ENCODE measurements around the gene CD27.
"Not testable (repeated sequence)": the region's sequence is repeated elsewhere in the genome, so short reads cannot be mapped to it uniquely, and the experiment has no call there.

Gene CD27

DNA sequence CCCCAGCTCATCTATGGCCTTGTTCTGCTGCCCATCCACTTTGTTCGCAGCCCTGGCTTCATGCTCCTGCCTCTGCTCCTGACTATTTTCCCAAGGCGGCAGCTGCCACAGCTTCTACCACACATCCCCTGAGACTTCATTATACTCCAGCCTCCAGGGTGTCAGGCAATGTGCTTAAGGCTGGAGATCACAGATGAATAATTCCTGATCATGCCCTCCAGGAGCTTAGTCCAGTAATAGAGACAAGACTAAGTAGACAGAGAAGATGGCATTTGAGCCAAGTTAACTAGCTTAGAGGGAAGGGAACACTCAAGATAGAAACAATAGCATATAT, 14.2 kb downstream of the CD27 start:
- DNase-seq (ENCODE audit: low read depth): no peak
- H3K4me3 ChIP-seq (ENCODE audit: low read depth, low read length): no peak overlapping the region

DNA sequence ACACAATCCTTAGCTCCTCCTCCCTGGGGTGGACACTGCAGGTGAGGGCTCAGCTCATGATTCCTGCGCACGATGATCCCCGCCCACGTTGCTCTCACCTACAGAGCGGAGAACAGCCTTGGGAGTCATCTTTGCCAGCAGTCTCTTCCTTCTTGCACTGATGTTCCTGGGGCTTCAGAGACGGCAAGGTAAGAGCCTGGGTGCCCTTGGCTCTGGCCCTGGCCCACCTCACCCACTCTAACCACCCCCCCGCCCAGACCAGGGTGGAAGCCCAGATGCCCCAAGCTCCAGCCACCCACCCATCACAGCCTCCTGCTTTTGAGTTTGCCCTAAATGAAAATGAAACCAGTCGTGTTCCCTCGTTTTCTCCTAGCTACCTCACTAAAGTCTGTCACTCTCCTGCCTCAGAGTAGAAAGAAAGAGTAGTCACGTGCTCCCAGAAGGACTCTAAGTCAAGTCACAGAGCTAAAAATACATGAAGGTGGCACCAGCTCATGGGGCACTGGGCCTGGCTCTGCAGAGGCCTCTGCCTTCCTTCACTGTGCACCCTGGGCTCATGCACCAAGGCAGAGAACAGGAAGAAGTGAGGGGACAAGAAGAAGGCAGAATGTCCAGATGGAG, 16.1 kb downstream of the CD27 start:
- H3K4me3 ChIP-seq (ENCODE audit: low read depth, low read length): no peak overlapping the region
- DNase-seq (ENCODE audit: low read depth): no peak

DNA sequence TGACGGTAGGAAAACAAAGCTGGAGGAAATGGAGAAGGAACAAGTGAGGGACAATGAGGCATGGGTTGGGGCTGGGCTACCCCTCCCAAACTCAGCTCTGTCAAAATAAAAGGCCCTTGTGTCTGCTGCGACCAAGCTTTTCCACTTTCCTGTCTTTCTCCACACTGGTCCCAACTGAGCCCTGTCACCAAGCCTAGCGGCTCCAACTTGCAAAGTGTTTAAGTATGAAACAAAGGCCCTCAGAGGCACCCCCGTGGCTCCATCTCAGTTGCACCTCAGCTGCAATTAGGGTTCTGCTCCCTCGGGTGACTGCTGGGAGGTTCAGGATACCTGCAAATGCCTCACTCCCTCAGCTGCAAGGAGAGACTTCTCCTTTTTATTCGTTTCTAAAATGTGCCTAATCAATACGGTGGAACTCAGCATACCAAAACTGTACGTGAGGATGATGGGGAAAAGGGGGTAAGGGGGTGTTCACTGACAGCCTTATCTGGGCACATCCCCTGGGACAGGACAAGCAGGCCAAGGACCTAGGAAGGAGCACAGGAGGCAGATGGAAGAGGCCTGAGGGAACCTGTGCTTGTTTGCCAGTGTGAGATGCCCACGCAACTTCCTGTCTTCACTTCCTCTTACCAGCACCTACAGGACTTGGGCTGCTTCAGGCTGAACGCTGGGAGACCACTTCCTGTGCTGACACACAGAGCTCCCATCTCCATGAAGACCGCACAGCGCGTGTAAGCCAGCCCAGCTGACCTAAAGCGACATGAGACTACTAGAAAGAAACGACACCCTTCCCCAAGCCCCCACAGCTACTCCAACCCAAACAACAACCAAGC, 16.9 kb downstream of the CD27 start:
- DNase-seq (ENCODE audit: low read depth): no peak

DNA sequence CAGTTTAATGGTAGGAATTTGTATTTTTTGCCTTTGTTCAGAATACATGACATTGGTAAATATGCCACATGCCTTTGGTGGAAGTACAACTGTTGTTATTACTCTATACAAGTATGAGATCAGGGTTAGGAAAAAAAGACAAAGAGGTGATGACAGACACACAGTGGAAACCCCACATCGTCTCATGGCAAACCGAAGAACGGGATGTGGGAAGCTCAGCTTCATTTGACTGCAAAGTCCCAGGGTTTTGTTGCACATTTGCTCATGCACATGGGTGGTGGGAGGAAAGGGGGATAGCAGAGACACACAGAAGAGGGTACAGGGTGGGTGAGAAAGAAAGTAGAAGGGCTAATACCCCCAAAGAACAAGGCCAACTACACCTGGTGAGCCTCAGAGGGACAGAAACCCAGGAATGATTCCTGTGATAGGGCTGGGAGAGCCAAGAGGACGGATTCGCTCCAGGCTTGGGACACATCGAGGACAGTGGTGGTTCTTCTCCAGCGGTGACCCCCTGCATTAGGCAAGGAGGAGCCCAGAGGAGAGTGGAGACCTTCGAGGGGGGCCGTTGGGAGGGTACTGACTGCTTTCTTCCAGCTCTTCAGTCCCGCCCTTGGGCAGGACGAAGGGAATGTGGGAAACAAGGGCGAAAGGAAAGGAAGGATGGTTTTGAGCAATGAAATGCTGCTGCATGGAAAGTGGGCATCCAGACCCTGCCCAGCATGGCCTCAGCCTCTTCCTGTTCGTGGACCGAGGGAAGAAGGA, 17.7 kb downstream of the CD27 start:
- no peak overlapping the region for H3K4me3 ChIP-seq (ENCODE audit: low read depth, low read length)
- no peak for DNase-seq (ENCODE audit: low read depth)

More for the DNA sequence above, 16.9 kb downstream of the CD27 start:
- H3K4me3 ChIP-seq (ENCODE audit: low read depth, low read length): no peak overlapping the region

DNA sequence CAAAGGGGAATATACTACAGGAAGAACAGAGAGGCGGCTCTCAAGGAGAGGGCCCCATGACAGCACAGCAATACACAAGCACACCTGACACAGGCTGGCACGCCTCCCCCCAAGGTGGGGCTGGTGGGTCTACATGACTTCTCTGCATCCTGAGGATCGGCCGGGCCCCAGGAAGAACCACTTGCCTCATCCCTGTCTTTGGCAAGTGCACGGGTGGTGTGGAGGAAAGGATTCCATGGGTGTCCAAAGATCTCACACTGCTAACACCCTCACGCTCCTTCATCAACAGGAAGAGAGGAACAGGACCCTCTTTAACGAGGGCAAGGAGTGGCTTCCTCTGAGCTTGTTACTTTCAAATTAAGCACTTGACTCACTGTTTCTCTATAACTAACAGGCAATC, 18.5 kb downstream of the CD27 start:
- DNase-seq (ENCODE audit: low read depth): no peak
- no peak overlapping the region for H3K4me3 ChIP-seq (ENCODE audit: low read depth, low read length)

DNA sequence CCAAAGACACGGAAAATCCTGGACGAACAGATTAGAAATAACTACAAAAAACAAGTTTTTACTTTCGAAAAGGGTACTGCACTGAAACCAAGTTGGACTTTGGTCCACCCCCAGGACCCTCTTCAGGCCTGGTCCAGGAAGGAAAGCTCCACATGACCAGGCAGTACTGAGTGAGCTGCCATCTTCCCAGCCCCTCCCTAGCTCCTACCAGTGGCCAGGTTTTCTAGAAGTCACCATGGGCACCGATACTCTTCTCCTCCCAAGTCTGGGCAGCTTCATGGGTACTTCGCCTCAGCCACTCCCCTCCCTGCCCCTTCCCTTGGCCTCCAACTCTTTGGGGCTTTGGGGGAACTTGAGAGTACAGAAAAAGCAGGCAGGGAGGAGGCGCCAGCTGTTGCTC, 19.1 kb downstream of the CD27 start:
- no peak overlapping the region for H3K4me3 ChIP-seq (ENCODE audit: low read depth, low read length)
- DNase-seq (ENCODE audit: low read depth): no peak

DNA sequence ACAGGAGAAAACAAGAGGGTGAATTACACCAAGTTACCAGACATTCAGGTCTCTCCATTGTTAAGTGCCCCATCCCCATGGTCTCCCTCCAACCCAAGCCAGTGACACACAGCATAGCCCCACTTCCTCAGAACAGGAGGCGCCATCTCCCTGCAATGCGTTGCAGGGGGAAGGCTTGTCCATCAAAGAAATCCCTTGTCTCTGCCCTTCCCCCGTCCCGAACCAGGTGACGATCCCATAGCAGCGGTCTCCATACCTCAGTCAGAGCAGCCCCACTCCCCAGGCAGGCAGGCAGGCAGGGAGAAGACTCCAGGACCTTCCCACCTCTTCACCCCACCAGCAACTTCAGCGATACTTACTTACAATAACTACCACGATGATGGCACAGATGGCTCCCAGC, 19.8 kb downstream of the CD27 start:
- no peak for DNase-seq (ENCODE audit: low read depth)
- H3K4me3 ChIP-seq (ENCODE audit: low read depth, low read length): no peak overlapping the region

DNA sequence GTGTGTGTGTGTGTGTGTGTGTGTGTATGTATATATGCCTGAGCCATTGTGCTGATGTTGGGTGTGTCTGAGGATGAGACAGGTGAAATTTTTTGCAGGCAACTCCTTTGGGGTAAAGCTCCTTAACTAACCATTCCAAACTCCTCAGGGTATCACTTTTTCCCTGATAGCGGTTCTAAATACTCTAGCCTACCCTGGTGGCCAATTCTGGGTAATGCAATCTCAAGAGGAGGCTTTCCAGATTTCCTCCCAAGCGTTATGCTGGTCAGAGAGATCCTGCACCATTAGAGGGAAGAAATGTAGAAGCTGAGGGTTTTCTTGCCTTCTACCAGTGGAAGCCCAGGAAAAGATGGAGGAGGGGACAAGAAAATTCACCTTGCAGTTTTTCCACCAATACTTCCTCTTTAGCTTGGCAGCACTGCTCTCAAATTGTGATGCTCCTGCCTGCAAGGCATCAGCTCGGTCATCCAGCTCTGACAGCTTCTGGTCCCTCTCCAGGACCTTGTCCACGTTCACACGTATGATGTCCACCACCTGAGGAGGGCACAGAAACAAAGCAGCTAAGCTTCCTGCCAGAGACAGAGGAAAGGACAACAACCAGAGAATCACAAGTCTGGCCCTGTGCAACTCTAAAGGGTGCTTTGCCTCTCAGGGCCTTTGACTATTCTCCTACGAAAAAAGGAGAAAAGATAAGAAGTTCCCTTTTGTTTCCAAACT, 20.9 kb downstream of the CD27 start:
- no peak for DNase-seq (ENCODE audit: low read depth)
- H3K4me3 ChIP-seq (ENCODE audit: low read depth, low read length): no peak overlapping the region

DNA sequence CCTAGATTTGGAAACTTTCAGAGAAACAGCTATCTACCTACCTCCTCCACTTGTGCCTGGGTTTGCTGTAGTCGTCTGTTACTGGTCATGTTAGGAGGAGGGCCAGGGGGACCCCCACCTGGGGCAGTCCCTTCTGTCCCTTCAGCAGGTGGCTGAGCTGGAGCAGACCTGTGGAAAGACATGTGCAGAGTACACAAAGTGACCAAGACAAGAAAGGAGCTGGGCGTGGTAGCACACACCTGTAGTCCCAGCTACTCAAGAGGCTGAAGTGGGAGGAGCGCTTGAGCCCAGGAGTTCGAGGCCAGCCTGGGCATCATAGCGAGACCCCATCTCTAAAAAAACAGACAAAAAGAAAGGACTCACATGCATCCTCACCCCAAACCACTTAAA, 21.4 kb downstream of the CD27 start:
- no peak for DNase-seq (ENCODE audit: low read depth)
- H3K4me3 ChIP-seq (ENCODE audit: low read depth, low read length): no peak overlapping the region

DNA sequence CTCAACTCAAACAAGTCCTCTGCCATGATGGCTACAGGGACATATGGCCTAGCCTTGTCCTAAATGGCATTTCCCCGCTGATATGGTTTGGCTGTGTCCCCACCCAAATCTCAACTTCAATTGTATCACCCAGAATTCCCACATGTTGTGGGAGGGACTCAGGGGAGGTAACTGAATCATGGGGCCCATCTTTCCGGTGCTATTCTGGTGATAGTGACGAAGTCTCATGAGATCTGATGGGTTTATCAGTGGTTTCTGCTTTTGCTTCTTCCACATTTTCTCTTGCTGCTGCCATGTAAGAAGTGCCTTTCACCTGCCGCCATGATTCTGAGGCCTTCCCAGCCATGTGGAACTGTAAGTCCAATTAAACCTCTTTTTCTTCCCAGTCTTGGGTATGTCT, 22.0 kb downstream of the CD27 start:
- not testable (repeated sequence) for H3K4me3 ChIP-seq (ENCODE audit: low read depth, low read length); DNase-seq (ENCODE audit: low read depth)

DNA sequence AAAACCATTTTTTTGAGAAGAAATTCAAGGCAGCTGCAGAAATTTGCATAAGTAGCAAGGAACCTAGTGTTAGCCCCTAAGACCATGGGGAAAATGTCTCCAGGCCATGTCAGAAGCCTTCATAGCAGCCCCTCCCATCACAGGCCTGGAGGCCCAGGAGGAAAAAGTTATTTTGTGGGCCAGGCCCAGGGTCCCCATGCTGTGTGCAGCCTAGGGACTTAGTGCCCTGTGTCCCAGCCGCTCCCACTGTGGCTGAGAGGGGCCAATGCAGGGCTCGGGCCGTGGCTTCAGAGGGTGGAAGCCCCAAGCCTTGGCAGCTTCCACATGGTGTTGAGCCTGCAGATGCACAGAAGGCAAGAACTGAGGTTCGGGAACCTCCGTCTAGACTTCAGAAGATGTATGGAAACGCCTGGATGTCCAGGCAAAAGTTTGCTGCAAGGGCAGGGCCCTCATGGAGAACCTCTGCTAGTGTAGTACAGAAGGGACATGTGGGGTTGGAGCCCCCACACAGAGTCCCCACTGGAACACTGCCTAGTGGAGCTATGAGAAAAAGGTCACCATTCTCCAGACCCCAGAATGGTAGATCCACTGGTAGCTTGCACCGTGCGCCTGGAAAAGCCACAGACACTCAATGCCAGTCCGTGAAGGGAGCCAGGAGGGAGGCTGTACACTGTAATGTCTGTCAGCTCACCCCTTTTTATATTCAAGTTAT, 23.0 kb downstream of the CD27 start:
- not testable (repeated sequence) for H3K4me3 ChIP-seq (ENCODE audit: low read depth, low read length); DNase-seq (ENCODE audit: low read depth)

DNA sequence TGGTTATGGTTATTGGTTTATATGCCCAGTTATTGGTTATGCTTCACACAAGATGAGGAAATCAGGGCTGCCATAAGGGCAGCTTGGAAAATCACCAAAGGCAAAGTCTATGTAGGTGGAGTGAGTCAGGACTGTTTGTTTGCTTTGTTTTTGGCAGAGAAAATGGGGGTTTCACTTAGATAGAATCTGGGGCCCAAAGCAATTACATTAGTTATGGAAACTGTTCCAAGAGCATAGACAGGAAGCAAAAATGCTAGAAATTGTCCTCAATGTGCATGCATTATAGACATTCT, 23.5 kb downstream of the CD27 start:
- no peak for DNase-seq (ENCODE audit: low read depth)
- no peak overlapping the region for H3K4me3 ChIP-seq (ENCODE audit: low read depth, low read length)

DNA sequence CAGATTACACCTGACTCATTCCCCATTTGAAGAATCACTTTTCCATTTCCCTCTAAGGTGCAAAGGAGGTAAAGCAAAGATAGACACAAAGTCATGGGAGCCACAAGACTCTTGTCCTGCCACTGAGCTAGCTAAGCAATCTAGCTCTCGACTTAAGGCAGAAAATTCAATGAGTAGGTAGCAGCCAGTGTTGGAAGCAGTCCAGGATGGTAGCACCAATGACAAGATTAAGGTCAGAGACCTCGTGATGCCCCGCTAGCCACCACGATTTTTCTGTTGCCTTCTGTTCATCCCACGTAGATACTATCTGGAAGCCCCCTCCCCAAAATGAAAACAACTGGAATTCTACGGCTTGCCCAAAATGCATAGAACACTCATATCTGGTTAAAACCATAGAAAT, 24.3 kb downstream of the CD27 start:
- DNase-seq (ENCODE audit: low read depth): no peak
- H3K4me3 ChIP-seq (ENCODE audit: low read depth, low read length): no peak overlapping the region

DNA sequence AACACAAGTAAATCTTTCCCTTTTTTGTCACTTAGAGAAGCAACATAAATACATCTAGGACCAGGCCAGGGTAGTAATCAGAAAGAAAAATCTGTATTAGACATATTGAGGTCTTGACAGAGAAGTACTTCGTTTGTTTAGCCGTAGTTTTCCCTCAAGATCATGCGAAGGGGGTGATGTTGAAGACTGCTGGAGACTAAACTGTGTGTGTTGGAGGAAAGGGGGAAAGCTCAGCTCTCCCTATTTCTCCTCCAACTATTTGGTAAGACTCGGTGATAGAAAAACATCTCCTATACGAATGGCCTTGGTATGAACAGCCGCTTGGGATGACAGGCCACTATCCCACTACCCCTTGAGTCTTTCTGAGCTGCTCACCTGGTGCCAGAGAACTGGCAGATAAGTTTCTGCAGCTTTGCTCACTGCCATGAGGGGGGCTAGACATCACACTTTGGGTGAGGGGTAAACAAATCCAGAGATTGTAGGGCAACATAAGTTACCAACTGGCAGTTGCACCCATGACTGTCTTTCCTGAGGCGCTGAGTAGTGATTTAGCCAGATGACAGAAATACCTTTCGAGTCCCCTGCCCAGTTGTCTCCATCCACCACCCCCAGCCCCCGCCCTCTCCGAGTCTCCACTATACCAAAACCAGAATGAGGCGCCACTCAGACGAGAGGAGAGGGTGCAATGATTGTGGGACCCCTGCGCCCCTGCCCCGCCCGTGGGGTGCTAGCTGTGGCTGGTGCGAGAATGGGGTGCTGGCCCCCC, 25.0 kb downstream of the CD27 start:
- peak overlapping the region; percentile 74 for H3K4me3 ChIP-seq (ENCODE audit: low read depth, low read length)
- no peak for DNase-seq (ENCODE audit: low read depth)

DNA sequence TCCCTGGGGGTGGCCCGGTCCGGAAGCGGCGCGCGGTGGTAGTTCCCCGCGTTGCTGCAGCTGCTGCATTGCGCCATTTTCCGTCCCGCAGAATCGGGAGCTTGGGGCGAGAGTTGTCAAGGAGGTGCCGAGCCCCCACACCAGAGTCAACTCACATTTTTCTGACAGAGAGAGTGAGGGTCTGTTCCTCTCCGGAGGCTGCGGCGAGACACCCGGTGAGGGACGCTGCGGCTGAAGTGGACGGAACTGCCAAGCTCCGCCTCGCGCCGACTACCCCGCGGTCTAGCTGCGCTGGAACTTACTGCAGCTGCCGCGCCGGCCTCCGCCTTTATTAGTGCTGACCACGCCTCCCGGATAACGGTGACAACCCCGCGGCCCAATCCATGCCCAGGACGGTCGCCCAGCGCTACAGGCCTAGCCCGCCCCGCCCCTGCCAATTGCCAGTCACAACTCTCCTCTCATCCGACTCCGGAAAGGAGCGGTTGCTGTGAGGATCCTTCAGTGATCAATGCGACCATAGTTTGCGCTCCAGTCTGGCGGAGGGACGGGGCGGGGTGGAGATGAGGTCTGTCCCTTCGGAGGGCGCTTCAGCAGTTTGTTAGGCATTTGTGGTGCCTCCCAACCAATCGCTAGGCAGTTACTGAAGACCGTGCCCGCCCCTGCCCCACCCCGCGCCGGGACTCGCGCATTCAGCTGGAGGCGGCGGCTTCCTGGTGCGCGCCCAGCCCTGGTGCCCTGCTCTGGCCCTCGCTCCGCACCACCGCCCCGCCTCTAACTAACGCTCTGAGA, 25.8 kb downstream of the CD27 start, which contains the start of gene VAMP1:
Gene VAMP1 (minus strand): TSS at position 303 of the 789 bp plus-strand sequence. CDS start 146 bp downstream, at position 157.
- peak; percentile 89 for DNase-seq (ENCODE audit: low read depth)
- peak within 1 kb of the TSS; percentile 74 for H3K4me3 ChIP-seq (ENCODE audit: low read depth, low read length)

DNA sequence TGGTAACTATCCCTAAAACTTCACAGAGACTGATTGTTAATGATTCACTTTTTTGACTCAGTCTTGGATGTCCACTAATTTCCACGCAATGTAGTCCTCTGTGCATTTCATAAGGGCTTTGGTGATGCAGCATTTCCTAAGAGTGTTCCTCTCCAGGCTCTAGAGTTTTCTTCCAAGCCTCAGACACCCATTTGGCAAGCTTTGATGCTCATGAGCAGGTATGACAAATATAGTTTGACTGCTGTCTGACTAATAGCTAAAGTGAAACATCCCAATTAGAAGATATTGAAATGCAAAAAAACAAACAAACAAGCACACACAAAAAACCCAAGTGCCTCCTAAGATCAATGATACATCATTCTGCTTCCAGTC, 27.2 kb downstream of the CD27 start:
- H3K4me3 ChIP-seq (ENCODE audit: low read depth, low read length): no peak overlapping the region
- no peak for DNase-seq (ENCODE audit: low read depth)

DNA sequence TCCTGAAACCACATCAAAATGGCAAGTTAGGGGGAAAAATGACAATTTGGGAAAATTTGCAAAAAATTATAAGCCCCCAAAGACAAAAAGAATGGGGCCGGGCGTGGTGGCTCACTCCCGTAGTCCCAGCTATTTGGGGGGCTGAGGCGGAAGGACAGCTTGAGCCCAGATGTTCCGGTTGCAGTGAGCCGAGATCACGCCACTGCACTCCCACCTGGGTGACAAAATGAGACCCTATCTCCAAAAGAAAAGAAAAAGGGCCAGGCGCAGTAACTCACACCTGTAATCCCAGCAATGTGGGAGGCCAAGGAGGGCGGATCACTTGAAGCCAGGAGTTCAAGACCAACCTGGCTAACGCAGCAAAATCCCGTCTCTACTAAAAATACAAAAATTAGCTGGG, 27.7 kb downstream of the CD27 start:
- no peak overlapping the region for H3K4me3 ChIP-seq (ENCODE audit: low read depth, low read length)

More for the DNA sequence above, 27.7 kb downstream of the CD27 start:
- DNase-seq (ENCODE audit: low read depth): no peak

Measured in skeletal muscle cell (primary cell).